Right renal cortex interstitium (tissue), 3 donors: ENCODE measurements around the gene ZNF148. TPM values are rescaled to one million over a fixed set of nuclear protein-coding genes. Genes with fewer than 3 reads are reported as not detected.

Source experiments
- DNase-seq, 3 donors: peaks; one replicate each; pipeline ENCODE4 v3.0.0-alpha.2; 2013; ENCODE audit warnings: low read depth in 3 of 3, low spot score in 2 of 3
- polyA plus RNA-seq, 3 donors: library from polyadenylated mRNA; unstranded; fragments of 120-200 nt; gene quantifications; one replicate each; pipeline ENCODE4 v1.2.1, GENCODE V29; 2013; ENCODE audit not compliant: insufficient read length in 3 of 3

ZNF148 gene
- polyA plus RNA-seq, 3 donors = 48.4 to 56.4 (median 51.9) TPM

DNA sequence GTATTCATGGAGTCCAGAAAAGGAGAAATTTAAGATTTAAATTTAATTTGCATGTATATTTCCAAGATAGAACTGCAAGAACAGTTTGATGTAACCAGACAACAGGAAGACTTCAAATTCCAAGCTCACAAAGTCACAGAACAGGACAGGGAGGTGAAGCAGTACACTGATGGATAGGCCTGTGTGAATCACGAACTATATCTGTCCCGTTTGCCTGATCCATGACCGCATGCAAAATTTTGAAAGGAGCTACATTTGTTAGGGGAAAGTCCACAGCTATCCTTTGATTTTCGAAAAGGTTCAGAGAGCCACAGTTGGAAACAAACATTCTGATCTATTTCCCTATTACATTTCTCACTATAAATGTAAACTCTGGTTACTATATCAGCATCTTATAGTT, 83.1 kb downstream of the ZNF148 start:
- DNase-seq = no peak

- DNase-seq = no peak
These were observed 85.6 kb downstream of the ZNF148 start for GRCh38 chr3:125289429-125289981.

DNA sequence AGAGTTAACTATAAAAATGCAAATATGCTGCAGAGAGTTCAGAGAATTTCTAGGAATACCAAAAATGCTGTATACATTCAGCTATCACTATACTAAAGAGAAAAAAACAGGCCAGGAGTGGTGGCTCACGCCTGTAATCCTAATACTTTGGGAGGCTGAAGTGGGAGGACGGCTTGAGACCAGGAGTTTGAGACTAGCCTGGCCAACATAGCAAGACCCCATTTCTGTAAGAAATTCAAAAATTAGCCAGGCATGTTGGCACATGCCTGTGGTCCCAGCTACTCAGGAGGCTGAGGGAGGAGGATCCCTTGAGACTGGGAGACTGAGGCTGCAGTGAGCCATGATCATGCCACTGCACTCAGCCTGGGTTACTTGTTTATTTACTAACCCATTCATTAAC, 87.9 kb downstream of the ZNF148 start:
- DNase-seq = no peak

DNA sequence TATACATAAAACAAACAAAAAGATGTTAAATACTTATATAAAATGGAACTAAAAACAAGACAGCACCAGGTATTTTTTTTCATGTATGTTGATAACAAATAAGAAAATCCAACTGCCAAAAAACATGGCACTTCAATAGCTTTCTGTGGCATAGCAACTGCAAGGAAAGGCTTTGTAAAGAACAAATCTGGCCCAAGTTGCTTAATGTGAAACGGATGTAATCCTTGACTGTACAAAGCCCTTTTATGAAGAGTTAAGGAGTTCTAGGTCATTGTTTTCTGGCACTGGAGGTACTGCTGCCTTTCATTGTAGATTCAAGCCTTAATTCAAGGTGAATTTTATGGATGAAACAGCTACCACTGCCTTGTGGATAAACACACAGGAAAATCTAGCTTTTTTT, 93.7 kb downstream of the ZNF148 start:
- DNase-seq = no peak

GRCh38 chr3:125280668-125281361, 94.3 kb downstream of the ZNF148 start:
- no peak for DNase-seq

- DNase-seq = no peak
These were observed 97.0 kb downstream of the ZNF148 start for GRCh38 chr3:125278155-125278554.

- no peak for DNase-seq
These were observed 104.0 kb downstream of the ZNF148 start for GRCh38 chr3:125271127-125271526.

- no peak for DNase-seq
These were observed 107.7 kb downstream of the ZNF148 start for GRCh38 chr3:125267460-125267859.

DNA sequence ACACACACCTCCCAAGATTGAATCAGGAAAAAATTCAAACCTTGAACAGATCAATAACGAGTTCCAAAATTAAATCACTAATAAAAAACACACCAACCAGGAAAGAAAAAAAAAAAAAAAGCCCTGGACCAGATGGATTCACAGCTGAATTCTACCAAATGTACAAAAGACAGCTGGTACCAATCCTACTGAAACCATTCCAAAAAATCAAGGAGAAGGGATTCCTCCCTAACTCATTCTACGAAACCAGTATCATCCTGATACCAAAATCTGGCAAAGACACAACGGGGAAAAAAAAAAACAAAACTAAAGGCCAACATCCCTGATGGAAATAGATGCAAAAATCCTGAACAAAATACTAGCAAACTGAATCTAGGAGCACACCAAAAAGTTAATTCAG, 108.2 kb downstream of the ZNF148 start:
- no peak for DNase-seq

DNA sequence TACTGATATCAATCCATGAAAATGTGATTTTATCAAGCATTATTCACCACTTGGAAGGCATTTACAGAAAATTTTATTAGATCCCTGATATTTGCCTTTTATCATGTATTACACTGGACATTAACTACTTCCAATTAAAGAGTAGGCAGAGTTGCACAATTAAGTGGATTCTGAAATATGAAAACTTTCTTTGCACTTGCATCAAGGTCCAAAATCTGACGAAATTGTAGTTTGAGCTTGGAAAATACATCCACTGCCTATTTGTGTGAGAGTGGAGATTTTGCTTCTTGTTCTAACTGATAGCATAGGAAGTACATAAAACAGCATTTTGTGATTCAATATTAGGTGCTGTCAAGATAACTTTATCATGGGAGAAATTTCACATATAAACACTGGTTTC, 113.0 kb downstream of the ZNF148 start:
- no peak for DNase-seq

- no peak for DNase-seq
These were observed 114.1 kb downstream of the ZNF148 start for GRCh38 chr3:125261031-125261430.

DNA sequence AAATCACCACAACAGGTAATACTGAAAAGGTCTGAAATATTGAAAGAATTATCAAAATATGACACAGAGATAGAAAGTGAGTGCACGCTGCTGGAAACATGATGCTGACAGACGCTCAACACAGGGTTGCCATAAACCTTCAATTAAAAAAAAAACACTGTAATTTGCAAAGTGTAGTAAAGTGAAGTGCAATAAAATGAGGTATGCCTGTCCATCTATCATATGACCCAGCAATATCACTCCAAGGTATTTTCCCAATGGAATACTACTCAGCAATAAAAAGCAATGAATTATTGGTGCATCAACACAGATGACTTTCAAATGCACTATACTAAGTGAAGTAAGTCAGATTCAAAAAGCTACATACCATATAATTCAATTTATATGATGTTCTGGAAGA, 115.0 kb downstream of the ZNF148 start:
- no peak for DNase-seq

DNA sequence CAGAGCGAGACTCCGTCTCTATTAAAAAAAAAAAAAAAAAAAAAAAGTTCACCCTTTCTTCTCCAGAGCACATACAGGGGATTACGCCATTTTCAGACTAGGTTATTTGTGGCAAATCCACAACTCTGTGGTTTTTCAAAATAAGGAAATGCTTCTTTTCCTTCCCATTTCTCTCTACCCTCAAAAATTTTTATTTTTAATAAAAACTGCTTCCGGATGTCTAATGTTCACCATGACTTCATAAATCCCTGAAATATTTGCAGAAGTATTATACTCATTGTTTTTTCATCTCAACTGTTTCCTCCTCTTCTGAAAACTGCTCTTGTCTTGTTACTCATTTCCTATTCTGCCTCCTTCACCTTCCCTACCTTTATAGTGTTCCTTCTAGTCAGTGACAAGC, 117.6 kb downstream of the ZNF148 start:
- DNase-seq = no peak

DNA sequence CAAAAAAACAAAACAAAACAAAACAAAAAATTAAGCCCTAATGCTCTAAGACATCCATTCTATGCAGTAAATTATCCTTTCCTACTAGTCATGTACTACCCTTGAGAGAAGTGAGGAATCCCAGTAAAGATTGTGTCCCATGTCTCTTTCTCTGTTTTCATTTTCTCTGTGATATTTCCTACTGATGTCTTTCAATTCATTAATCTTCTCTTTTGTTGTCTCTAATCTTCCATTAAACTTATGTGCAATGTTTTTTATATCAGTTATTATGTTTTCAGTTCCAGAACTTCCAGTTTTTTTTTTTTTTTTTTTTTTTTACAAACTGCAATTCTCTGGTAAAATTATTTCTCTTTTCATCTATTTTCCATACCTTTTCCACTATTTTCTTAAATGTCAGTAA, 118.5 kb downstream of the ZNF148 start:
- no peak for DNase-seq

GRCh38 chr3:125250973-125251372, 124.2 kb downstream of the ZNF148 start:
- no peak for DNase-seq

GRCh38 chr3:125246237-125246636, 128.9 kb downstream of the ZNF148 start:
- no peak for DNase-seq

DNA sequence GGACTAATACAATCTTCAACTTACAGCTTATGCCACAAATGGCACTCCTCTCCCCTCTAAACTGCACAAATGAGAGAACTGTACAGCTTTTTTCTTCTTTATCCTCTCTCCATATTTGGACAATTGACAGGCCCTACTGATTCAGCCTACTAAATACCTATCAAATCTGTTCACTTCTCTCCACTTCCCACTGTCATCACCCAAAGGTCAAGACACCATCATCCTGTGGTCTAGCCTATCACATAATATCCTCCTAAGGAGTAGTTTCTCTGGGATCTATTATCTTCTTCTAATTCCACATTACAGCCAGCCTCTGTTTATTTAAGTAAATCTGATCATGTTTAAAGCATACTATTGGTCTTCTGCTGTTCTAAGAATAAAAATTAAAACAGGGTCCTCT, 129.6 kb downstream of the ZNF148 start:
- DNase-seq = no peak

- DNase-seq = no peak
These were observed 134.6 kb downstream of the ZNF148 start for GRCh38 chr3:125240496-125240895.

- no peak for DNase-seq
These were observed 135.9 kb downstream of the ZNF148 start for GRCh38 chr3:125239266-125239665.

GRCh38 chr3:125238759-125239158, 136.4 kb downstream of the ZNF148 start:
- DNase-seq = no peak

DNA sequence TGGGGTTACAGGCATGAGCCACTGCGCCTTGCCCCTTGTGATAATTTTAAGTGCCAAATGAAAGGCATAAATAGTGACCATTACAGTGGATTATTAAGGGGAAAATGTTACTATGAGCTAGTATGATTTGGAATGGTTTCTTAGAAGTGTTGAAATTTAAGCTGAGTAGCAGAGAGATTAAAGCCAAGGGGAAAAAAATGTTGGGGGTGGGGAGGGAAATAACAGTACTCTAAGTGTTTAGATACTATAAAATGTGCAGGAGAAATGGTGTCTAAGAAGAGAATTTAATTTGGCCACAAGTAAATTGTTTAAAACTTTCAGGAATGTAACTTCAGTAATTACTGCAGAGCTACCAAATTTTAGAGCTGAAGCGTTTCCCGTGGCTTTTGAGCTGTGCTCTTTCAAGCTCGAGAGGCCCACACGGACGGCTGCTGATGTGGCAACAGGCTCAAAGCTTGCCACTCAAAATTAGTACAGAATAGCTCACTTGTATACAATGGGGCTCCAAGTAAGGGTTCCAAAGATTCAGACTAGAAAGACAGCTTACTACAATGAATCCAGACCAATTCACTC, 138.7 kb downstream of the ZNF148 start:
- no peak for DNase-seq

GRCh38 chr3:125234831-125235230, 140.3 kb downstream of the ZNF148 start:
- DNase-seq = no peak
